Stimulated activated CD4-positive, alpha-beta T cell treated with anti-CD3 and anti-CD28 coated beads, Interleukin-15, amount 100 ng/mL, for 48 hours (primary cell): Measurements from ENCODE around the gene SORBS1.

Experiments used
- DNase-seq, 2 donors: peaks; one replicate each; pipeline ENCODE4 v3.0.0-alpha.2; 2020; ENCODE audit warnings: low read depth in 2 of 2

Gene SORBS1

GRCh38 chr10:95435548-95436279, 125.5 kb downstream of the SORBS1 start:
- no peak for DNase-seq

DNA sequence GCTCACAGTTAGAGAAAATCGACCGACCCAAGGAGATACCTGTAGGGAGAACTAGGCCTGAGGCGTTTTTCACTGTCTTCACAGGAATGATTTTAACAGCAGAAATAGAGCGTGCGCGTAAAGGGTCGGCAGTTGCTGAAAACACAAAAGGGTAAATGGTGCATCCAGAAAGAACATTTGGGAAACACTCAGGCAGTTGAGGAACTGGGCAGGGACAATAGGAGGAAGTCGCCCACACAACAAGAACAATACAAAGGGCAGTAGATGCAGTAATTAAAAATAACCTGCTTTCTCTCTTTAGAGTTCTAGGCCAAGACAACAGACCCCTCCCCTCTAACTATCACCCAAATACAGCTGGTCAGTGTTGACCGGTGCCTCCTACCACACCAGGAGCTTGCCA, 126.6 kb downstream of the SORBS1 start:
- no peak for DNase-seq

- DNase-seq: no peak
Measured at GRCh38 chr10:95431900-95432342, 129.2 kb downstream of the SORBS1 start.

GRCh38 chr10:95430231-95430951, 130.8 kb downstream of the SORBS1 start:
- peak; percentile 2 to 7 for DNase-seq

DNA sequence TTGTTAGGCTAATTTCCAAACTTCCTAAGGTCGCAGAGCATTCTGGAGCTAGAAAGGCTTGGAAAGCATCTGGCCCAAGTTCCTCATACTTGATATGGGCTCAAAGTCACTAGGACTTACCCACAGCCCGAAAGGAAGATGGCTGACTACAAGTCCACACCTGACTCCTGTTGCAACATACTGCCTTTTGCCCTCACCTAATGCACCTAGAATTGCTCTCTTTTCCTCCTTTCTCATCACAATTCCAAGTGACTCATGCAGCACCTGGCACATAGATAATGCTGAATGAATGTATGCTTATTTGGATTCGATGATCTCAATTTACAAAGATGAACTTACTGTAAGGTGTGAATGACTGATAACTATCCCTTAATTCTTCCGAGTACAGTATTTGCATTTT, 131.5 kb downstream of the SORBS1 start:
- DNase-seq: no peak

DNA sequence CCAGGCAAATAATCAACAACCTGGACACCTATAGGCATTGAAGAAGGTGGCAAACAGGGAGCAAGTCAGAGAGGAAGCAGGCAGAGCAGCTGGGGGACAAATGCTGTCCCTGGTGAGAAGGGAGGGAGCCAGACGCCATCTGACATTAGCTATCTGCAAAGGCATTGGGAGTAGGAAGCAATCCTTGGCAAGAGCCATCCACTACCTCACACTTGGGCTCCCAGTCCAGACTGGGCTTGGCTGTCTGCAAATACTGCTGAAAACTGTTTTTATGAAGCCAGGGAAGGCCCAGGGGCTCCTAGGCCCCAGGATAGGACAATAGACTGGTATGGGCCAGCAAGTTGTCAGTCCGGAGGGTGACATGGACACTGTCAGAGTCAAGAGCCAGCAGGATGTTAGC, 132.5 kb downstream of the SORBS1 start:
- DNase-seq: no peak

DNA sequence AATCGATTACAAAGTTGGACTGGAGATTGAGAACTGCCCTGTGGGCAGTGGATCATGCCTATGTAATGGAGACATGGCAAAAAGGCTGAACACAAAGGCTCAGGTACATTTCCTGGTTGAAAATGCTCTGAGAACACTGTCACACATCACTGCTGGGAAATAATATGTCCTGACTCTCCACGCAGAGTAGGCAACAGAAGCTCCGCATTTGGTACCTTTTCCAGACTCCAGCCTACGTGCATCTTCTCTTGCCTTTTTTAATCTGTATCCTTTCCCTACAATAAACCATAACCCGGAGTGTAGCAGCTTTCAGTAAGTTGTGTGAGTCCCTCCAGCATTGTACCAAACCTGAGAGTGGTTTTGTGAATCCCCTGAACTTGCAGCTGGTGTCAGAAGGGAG, 134.7 kb downstream of the SORBS1 start:
- no peak for DNase-seq

DNA sequence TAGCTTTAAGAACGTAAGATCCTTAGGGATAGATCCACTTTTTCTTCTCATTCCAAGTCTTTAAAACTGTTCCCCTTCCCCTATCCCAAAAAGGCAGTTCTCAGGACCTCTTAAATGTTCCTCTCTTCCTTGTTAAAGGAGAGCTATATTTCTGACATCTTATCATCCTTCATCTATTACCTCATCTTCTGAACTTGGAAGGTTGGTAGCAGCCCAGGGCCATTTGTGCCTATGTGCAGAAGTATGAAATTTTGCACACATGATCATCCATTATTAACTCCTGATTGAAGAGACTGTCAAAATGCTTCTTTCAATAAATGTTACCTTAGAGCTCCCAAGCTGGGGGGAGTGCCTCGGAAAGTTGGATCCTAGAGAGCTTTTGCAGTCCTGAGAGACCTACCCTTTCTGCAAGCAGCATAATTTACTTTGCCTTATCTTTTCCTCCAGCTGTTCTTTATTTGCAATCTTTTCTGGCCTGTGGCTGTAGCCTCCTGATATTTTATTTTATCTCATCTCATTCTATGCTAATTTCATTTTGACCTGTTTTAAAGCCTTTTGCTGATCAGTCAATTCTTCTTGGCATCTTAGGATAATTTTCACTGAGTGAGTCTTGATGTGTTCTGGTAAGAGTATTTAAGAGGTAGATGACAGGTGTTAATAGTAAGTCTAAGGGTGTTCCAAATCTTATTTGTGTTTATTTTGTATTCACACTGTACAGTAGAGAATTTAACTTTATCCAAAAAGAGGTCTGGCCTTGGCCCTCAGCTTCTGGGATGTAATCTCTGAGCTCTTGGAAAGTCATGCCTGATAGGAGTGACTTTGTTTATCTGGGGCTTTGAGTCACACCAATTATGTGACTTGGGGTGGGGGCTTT, 135.3 kb downstream of the SORBS1 start:
- DNase-seq: no peak

DNA sequence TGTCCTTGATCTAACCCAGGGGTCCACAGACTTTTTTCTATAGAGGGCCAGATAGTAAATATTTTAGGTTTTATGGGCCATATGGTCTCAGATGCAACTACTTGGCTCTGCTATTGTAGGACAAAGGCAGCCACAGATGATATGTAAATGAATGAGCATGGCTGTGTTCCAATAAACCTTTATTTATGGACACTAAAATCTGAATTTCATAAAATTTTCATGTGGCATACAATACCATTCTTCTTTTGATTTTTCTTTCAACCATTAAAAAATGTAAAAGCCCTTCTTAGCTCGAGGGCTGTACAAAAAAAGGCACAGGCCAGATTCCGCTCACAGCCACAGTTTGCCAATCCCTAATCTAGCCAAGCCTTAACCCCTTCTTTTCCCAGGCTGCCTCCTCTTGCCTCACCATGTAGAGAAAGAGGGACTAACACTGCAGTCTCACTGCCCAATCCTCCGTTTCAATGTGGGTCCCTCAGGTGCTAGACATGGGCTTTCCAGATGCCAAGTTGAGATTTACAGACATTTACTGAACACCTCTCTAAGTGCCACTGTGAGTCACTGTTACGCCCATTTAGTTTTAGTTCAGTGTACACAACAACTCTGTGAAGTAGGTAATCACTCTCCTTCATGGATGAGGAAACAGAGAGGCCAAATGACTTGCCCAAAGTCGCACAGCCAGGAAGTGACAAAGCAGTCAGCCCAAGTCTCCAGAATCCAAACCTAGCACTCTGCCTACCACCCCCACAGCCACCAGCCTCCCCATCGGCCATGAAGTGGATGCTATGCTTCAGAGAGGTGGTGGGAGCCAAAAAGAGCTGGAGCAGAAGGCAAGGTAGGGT, 137.8 kb downstream of the SORBS1 start:
- no peak for DNase-seq

GRCh38 chr10:95422233-95422632, 138.9 kb downstream of the SORBS1 start:
- DNase-seq: no peak

- DNase-seq: no peak
Measured at GRCh38 chr10:95421782-95422181, 139.4 kb downstream of the SORBS1 start.

GRCh38 chr10:95419399-95419798, 141.8 kb downstream of the SORBS1 start:
- no peak for DNase-seq

GRCh38 chr10:95416973-95417372, 144.2 kb downstream of the SORBS1 start:
- no peak for DNase-seq

- DNase-seq: no peak
Measured at GRCh38 chr10:95416270-95416669, 144.9 kb downstream of the SORBS1 start.

DNA sequence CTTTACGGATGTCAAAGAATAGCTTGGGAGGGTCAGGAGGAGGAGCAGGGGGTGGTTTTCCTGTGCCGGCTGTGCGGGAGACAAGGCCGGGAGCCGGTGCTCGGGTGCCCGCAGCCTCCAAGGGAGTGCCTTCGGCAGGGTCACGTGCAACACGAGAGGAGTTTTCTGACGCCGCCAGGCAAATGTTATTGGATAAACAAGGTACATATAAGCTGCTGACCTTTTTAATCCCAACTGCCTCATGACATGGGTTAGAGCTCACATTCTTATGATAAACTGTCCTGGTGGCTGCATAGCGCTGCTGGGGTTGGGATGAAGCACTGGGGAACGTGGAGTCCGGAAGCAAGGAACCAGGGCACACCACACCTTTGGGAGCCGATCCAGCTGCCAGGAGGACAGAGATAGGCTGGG, 145.5 kb downstream of the SORBS1 start:
- DNase-seq: no peak

- no peak for DNase-seq
Measured at GRCh38 chr10:95414844-95415485, 146.2 kb downstream of the SORBS1 start.

GRCh38 chr10:95414016-95414830, 146.9 kb downstream of the SORBS1 start:
- DNase-seq: no peak

DNA sequence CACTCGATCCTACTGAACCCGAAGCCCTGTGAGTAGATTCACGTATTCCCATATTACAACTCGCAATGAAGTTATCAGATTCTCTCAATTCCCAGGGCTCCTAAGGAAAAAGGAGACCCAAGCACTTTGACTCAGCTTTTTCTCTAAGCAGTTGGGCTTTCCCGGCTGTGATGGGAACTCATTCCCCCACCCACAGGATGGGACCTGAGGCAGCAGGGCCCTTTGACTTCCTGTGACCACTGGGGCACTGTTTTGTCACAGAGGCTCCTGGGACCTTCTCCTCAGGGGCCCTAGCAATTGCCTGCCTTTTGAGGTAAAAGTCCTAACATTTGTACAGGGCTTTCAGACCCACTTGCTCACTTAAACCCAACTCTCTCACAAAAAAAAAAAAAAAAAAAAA, 147.6 kb downstream of the SORBS1 start:
- DNase-seq: no peak

DNA sequence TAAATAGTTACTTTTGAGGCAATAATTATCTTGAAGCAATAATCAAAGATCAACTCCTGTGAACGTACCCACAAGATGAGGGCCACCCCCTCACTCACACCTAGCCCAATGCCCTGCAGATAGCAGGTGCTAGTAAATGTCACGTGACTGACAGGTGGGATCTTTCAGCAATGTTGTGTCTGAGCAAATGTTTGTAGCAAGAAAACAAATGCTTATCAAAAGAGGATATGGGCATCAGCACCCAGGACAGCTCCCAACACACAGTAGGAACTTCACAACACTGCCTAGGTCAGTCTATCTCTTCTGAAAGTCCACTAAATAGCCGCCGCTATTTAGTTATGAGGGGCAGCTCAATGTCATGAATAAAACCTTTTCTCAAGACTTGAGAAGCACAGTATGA, 149.5 kb downstream of the SORBS1 start:
- no peak for DNase-seq
